Testis (tissue), 3 donors: ENCODE data around the gene SCAPER. TPM values are rescaled to one million over a fixed set of nuclear protein-coding genes. Genes with fewer than 3 reads are reported as not detected.

Experiments
- DNase-seq: peaks from one replicate; pipeline ENCODE4 v3.0.0-alpha.2; 2019
- H3K27ac ChIP-seq, 2 donors: fragments of 200-600 bp; sonication (generic); one replicate each; pipeline ENCODE4 v1.5.1; 2019
- H3K27me3 ChIP-seq: fragments of 200-600 bp; sonication (generic); one replicate; pipeline ENCODE4 v1.5.1; 2019
- H3K36me3 ChIP-seq: fragments of 200-600 bp; sonication (generic); one replicate; pipeline ENCODE4 v1.5.1; 2017; ENCODE audit warnings: low read depth; ENCODE audit errors: missing control alignments
- H3K4me1 ChIP-seq: fragments of 200-600 bp; sonication (generic); one replicate; pipeline ENCODE4 v1.5.1; 2019
- H3K4me3 ChIP-seq, 2 donors: fragments of 200-600 bp; sonication (generic); one replicate each; pipeline ENCODE4 v1.5.1; 2017 to 2019
- H3K9me3 ChIP-seq: fragments of 200-600 bp; sonication (generic); one replicate; pipeline ENCODE4 v1.5.1; 2017
- POLR2A ChIP-seq: fragments of 450-650 bp; IDR thresholded peaks from one replicate; pipeline ENCODE4 v1.6.1; 2017; ENCODE audit warnings: antibody characterized with exemption, mild to moderate bottlenecking, moderate library complexity
- WGBS, 2 donors: methylation state at CpG; one replicate each; pipeline ENCODE4 v1.1.5; 2018; 5-methylcytosine and 5-hydroxymethylcytosine counted together
- intact Hi-C: fragments of 100-400 bp; cut with DNase I; formaldehyde crosslinking; loops from one replicate; pipeline ENCODE4 v1.15.1; 2023; ENCODE audit warnings: low total_unique reads
- polyA plus RNA-seq: library from polyadenylated mRNA; stranded (reverse); fragments of 350-450 nt; fragmentation: Illumina TruSeq; extraction: RNeasy Lipid Tissue Mini Kit (QIAGEN cat#74804); gene quantifications from one replicate; pipeline ENCODE4 v1.2.3, GENCODE V29; 2014; ENCODE audit warnings: low read depth, low replicate concordance; ENCODE audit not compliant: insufficient read depth
- total RNA-seq, 2 donors: library from RNA; depleted of rRNA; stranded (reverse); fragments of >200 nt; gene quantifications; one replicate each; pipeline ENCODE4 v1.2.3, GENCODE V29; 2016
- TF ChIP-seq, protein P1 (sequence below), 3 experiments: fragments of 450-650 bp in 2 of 3; fragments of 200-600 bp in 1 of 3; sonication (generic) in 1 of 3; IDR thresholded peaks; one replicate each; pipeline ENCODE4 v1.5.1; 2016 to 2019; ENCODE audit warnings: antibody characterized with exemption in 3 of 3, mild to moderate bottlenecking in 2 of 3, moderate library complexity in 1 of 3

Gene SCAPER
- total and polyA plus RNA-seq, 3 donors from 2014 or later, result 43.7 to 60.7 (median 54.8) TPM

DNA sequence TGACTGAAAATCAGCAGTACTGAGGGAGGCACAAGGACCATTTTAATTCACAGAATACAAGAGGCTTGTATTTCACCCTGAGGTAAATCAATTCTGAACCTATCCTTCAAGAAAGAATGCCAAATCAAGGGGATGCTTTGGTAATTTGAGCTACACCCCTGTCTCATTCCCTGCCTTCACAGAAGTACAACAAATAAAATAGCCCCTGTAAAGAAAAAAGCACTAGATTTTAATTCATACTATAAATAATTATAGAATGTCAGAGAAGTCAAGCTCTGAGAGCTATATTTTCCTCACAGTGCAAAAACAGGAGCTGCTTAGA, 319.6 kb downstream of the SCAPER start:
- intact Hi-C loops, result no loop called here
- Histone ChIP-seq H3K9me3 (no peaks in the 10 kb centered on the region), H3K4me1 (no peaks in the 10 kb centered on the region), H3K4me3 (no peak overlapping the region), H3K27me3 (no peaks in the 10 kb centered on the region), H3K27ac (no peak overlapping the region), H3K36me3 (no peaks in the 10 kb centered on the region)
- no peak for DNase-seq
- TF ChIP-seq, protein P1, sequence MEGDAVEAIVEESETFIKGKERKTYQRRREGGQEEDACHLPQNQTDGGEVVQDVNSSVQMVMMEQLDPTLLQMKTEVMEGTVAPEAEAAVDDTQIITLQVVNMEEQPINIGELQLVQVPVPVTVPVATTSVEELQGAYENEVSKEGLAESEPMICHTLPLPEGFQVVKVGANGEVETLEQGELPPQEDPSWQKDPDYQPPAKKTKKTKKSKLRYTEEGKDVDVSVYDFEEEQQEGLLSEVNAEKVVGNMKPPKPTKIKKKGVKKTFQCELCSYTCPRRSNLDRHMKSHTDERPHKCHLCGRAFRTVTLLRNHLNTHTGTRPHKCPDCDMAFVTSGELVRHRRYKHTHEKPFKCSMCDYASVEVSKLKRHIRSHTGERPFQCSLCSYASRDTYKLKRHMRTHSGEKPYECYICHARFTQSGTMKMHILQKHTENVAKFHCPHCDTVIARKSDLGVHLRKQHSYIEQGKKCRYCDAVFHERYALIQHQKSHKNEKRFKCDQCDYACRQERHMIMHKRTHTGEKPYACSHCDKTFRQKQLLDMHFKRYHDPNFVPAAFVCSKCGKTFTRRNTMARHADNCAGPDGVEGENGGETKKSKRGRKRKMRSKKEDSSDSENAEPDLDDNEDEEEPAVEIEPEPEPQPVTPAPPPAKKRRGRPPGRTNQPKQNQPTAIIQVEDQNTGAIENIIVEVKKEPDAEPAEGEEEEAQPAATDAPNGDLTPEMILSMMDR (IDR thresholded peaks at IDR 0.05), result no peak
- no peak for TF ChIP-seq POLR2A

DNA sequence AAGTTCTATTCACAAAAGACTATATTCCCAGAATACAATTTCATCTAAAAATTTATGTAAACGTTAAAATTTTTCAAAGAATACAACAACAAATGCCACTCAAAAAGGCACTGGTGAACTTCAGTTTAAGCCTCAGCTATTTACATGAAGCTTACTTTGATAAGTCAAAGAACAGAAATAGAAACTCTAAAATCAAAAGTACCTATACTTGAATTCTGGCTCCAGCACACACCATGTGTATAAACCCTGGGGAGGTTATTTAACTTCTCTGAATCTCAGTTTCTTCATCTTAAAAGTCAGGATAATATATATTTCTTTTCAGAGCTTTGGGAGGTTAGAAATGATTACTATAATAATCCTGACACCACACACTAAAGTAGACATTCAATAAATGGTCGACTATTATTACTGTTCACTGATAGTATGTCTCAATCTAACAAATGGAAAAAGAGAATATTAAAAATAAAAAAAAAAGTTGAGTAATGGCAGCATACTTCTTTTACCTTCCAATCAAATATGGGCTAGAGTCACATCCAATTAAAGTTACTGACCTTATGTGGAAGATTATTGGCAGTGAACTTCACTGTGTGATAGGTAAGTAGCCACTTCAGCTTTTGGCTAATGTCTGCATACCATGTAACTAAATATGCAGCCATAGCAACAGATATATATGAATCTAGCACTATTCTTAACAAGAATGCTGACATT, 320.1 kb downstream of the SCAPER start:
- DNase-seq, result no peak
- no peak for TF ChIP-seq POLR2A
- TF ChIP-seq, protein P1 (IDR thresholded peaks at IDR 0.05), result no peak
- whole genome bisulfite sequencing, 2 donors, result 76 to 83% methylated on average over 2 of the region's 2 CpGs

DNA sequence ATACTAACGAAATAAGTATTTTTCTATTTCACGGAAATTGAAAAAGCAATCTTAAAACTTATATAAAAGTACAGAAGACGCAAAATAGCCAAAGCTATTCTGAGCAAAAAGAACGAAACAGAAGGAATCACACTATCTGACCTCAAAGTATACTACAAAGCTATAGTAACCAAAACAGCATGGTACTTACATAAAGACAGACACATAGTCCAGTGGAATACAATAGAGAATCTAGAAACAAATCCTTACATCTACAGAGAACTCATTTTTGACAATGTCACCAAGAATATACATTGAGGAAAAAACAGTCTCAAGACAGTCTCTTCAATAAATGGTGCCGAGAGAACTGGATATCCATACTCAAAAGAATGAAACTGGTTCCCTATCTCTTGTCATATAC, 322.6 kb downstream of the SCAPER start:
- 77 to 86% methylated on average over 5 of the region's 5 CpGs for WGBS, 2 donors
- H3K4me1 ChIP-seq, result no peaks in the 10 kb centered on the region
- no peak for DNase-seq
- H3K9me3 ChIP-seq, result no peaks in the 10 kb centered on the region
- H3K27me3 ChIP-seq, result no peaks in the 10 kb centered on the region
- H3K4me3 ChIP-seq, result no peak overlapping the region
- H3K27ac ChIP-seq, result no peak overlapping the region
- TF ChIP-seq, protein P1 (IDR thresholded peaks at IDR 0.05), result no peak
- no peak for TF ChIP-seq POLR2A
- H3K36me3 ChIP-seq, result no peaks in the 10 kb centered on the region
- intact Hi-C loops, result no loop called here

More for the DNA sequence above, 320.1 kb downstream of the SCAPER start:
- no peak overlapping the region for H3K27ac ChIP-seq
- no peaks in the 10 kb centered on the region for H3K4me1 ChIP-seq
- H3K36me3 ChIP-seq, result no peaks in the 10 kb centered on the region
- H3K9me3 ChIP-seq, result no peaks in the 10 kb centered on the region
- no peak overlapping the region for H3K4me3 ChIP-seq
- intact Hi-C loops, result no loop called here
- H3K27me3 ChIP-seq, result no peaks in the 10 kb centered on the region

DNA sequence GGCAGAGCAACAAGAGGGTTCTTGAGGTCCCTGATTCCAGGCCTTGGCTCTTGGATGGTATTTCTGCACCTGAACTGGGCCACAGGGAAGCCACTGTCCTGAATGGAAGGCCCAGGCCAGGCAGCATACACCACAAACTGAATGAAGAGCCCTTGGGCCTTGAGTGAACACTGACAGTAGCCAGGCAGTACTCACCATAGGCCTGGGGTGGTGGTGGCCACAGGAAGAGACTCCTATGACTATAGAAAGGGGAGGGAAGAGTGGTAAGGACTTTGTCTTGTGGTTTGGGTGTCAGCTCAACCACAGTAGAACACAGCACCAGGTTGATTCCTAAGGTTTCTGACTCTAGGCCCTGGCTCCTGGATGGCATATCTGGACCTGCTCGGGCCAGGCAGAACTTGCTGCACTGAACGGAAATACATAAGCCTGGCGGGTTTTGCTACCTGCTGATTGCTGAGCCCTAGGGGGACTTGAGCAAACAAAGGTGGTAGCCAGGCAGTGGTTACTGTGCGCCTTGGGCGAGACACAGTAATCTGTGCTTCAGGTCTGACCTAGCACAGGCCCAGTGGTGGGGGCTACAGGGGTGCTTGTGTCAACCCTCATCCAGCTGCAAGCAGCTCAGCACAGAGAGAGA, 327.1 kb downstream of the SCAPER start:
- Histone ChIP-seq H3K9me3 (no peaks in the 10 kb centered on the region), H3K27ac (no peak overlapping the region), H3K27me3 (no peaks in the 10 kb centered on the region), H3K4me1 (peaks cover 10% of the 10 kb centered on the region), H3K36me3 (no peaks in the 10 kb centered on the region), H3K4me3 (no peak overlapping the region)
- intact Hi-C loops, result no loop called here
- TF ChIP-seq POLR2A, result no peak
- TF ChIP-seq, protein P1 (IDR thresholded peaks at IDR 0.05), result no peak
- DNase-seq, result no peak
- 100% methylated on average over 4 to 5 of the region's 5 CpGs for WGBS, 2 donors
